Tibial artery (tissue), 4 donors: ENCODE measurements around the gene TGFA.

Source experiments
- DNase-seq, 2 donors: peaks; one replicate each; pipeline ENCODE4 v3.0.0-alpha.2; 2019
- H3K27ac ChIP-seq, 2 donors: fragments of 200-600 bp; sonication (generic) in 1 of 2; 1 replicate in 1 of 2; 2 replicates in 1 of 2; pipeline ENCODE4 v1.5.1; 2018 to 2019; ENCODE audit warnings: mild to moderate bottlenecking in 1 of 2
- H3K27me3 ChIP-seq, 2 donors: fragments of 200-600 bp; sonication (generic) in 1 of 2; one replicate each; pipeline versions ENCODE4 v1.5.1 to v1.6.0; 2016 to 2019
- H3K36me3 ChIP-seq, 3 donors: fragments of 200-600 bp; sonication (generic) in 2 of 3; one replicate each; pipeline ENCODE4 v1.5.1; 2016 to 2019; ENCODE audit warnings: mild to moderate bottlenecking in 2 of 3
- H3K4me1 ChIP-seq, 4 donors: fragments of 200-600 bp; sonication (generic) in 2 of 4; 1 replicate in 3 of 4; 2 replicates in 1 of 4; pipeline ENCODE4 v1.5.1; 2016 to 2019
- H3K4me3 ChIP-seq, 2 donors: fragments of 200-600 bp; sonication (generic) in 1 of 2; 1 replicate in 1 of 2; 2 replicates in 1 of 2; pipeline ENCODE4 v1.5.1; 2018 to 2019; ENCODE audit warnings: mild to moderate bottlenecking in 2 of 2
- H3K9me3 ChIP-seq, 3 donors: fragments of 200-600 bp; sonication (generic) in 1 of 3; one replicate each; pipeline ENCODE4 v1.5.1; 2016 to 2019
- CTCF ChIP-seq, 2 experiments: fragments of 200-600 bp in 1 of 2; fragments of 450-650 bp in 1 of 2; IDR thresholded peaks; one replicate each; pipeline ENCODE4 v1.5.1; 2017 to 2019; ENCODE audit warnings: antibody characterized with exemption in 2 of 2, mild to moderate bottlenecking in 1 of 2, moderate library complexity in 1 of 2
- intact Hi-C: fragments of 100-400 bp; cut with DNase I; formaldehyde crosslinking; loops from one replicate; pipeline ENCODE4 v1.15.0; 2023; ENCODE audit warnings: low total_unique reads

The TGFA gene

GRCh38 chr2:70482401-70482800 is 71.2 kb downstream of the TGFA start:
- no peak for TF ChIP-seq CTCF (IDR thresholded peaks at IDR 0.05)
- no peaks in the 10 kb centered on the region for H3K36me3 ChIP-seq
- peaks cover 0 to 5% (median 3%) of the 10 kb centered on the region in 3 donors for H3K9me3 ChIP-seq
- H3K4me1 ChIP-seq = no peaks in the 10 kb centered on the region
- H3K27me3 ChIP-seq = peaks cover 0 to 2% of the 10 kb centered on the region in 2 donors
- no peak overlapping the region for H3K4me3 ChIP-seq
- DNase-seq = no peak
- no peak overlapping the region for H3K27ac ChIP-seq
- intact Hi-C loops = no loop called here

GRCh38 chr2:70480468-70480867 is 73.2 kb downstream of the TGFA start:
- TF ChIP-seq CTCF (IDR thresholded peaks at IDR 0.05) = no peak
- H3K36me3 ChIP-seq = no peaks in the 10 kb centered on the region
- DNase-seq = no peak
- no peak overlapping the region for H3K4me3 ChIP-seq
- intact Hi-C loops = no loop called here
- no peak overlapping the region for H3K27ac ChIP-seq
- H3K27me3 ChIP-seq = peaks cover 0 to 2% of the 10 kb centered on the region in 2 donors
- H3K4me1 ChIP-seq = no peaks in the 10 kb centered on the region
- peaks cover 0 to 5% (median 3%) of the 10 kb centered on the region in 3 donors for H3K9me3 ChIP-seq

GRCh38 chr2:70479816-70480215 is 73.8 kb downstream of the TGFA start:
- no peak for DNase-seq
- Histone ChIP-seq H3K27ac (no peak overlapping the region), H3K4me1 (no peaks in the 10 kb centered on the region), H3K27me3 (peaks cover 0 to 2% of the 10 kb centered on the region in 2 donors), H3K4me3 (no peak overlapping the region), H3K36me3 (no peaks in the 10 kb centered on the region), H3K9me3 (peaks cover 0 to 5% (median 3%) of the 10 kb centered on the region in 3 donors)
- TF ChIP-seq CTCF (IDR thresholded peaks at IDR 0.05) = no peak
- intact Hi-C loops = no loop called here

- intact Hi-C loops = no loop called here
- H3K4me1 ChIP-seq = no peaks in the 10 kb centered on the region
Observed at GRCh38 chr2:70477441-70477844, 76.2 kb downstream of the TGFA start.

GRCh38 chr2:70475266-70475665 is 78.4 kb downstream of the TGFA start:
- intact Hi-C loops = no loop called here
- Histone ChIP-seq H3K4me3 (no peak overlapping the region), H3K9me3 (no peaks in the 10 kb centered on the region), H3K4me1 (no peaks in the 10 kb centered on the region), H3K36me3 (no peaks in the 10 kb centered on the region), H3K27me3 (peaks cover 0 to 2% of the 10 kb centered on the region in 2 donors), H3K27ac (no peak overlapping the region)
- DNase-seq = no peak
- no peak for TF ChIP-seq CTCF (IDR thresholded peaks at IDR 0.05)

More at GRCh38 chr2:70477441-70477844, 76.2 kb downstream of the TGFA start:
- TF ChIP-seq CTCF (IDR thresholded peaks at IDR 0.05) = no peak
- peaks cover 0 to 5% (median 3%) of the 10 kb centered on the region in 3 donors for H3K9me3 ChIP-seq
- no peaks in the 10 kb centered on the region for H3K36me3 ChIP-seq
- H3K4me3 ChIP-seq = no peak overlapping the region
- peaks cover 0 to 2% of the 10 kb centered on the region in 2 donors for H3K27me3 ChIP-seq
- H3K27ac ChIP-seq = no peak overlapping the region
- DNase-seq = no peak
